Measurements from ENCODE around the gene IGFBPL1. TPM values are rescaled to one million over a fixed set of nuclear protein-coding genes. Genes with fewer than 3 reads are reported as not detected.

The IGFBPL1 gene
- total RNA-seq, 1 experiment from 2014 or later: 37.9 TPM

GRCh38 chr9:38451162-38451561 is 26.9 kb upstream of the IGFBPL1 start:
- H3K27me3 Mint-ChIP-seq (ENCODE audit: low read depth): peaks cover 10% of the 10 kb centered on the region
- Histone ChIP-seq H3K4ac (ENCODE audit: low read depth, low read length) (no peak overlapping the region), H3K9ac (ENCODE audit: extremely low read depth, insufficient read length, low read length) (no peak overlapping the region), H2BK5ac (ENCODE audit: insufficient read length, low read length) (no peak overlapping the region), H2BK12ac (ENCODE audit: insufficient read length, low read depth, low read length) (no peak overlapping the region), H4K5ac (ENCODE audit: insufficient read length, low read depth, low read length) (no peak overlapping the region), H4K91ac (ENCODE audit: insufficient read length, low read depth, low read length) (no peak overlapping the region), H3K79me2 (ENCODE audit: insufficient read depth, low read length) (no peaks in the 10 kb centered on the region), H3K9me3 (ENCODE audit: control insufficient read depth, low read depth, low read length) (no peaks in the 10 kb centered on the region), H3K23me2 (ENCODE audit: insufficient read length, low read depth, low read length, poor library complexity, severe bottlenecking) (no peaks in the 10 kb centered on the region), H3K18ac (ENCODE audit: insufficient read length, low read depth, low read length) (no peak overlapping the region), H2BK15ac (ENCODE audit: low read depth, low read length) (no peak overlapping the region), H4K8ac (replicated peaks; ENCODE audit: insufficient read length, low read depth, low read length) (no peak overlapping the region), H2AFZ (ENCODE audit: low read length) (no peak overlapping the region), H3K79me1 (ENCODE audit: insufficient read depth, low read depth, low read length, poor library complexity, severe bottlenecking) (no peaks in the 10 kb centered on the region), H2BK120ac (ENCODE audit: low read depth, low read length, poor library complexity, severe bottlenecking) (no peak overlapping the region), H3K14ac (ENCODE audit: insufficient read depth, low read length) (no peak overlapping the region), H3K56ac (ENCODE audit: insufficient read length, low read depth, low read length) (no peak overlapping the region), H2AK5ac (ENCODE audit: insufficient read length, low read length) (no peak overlapping the region), H3K4me2 (ENCODE audit: insufficient read depth, insufficient read length, low read length) (no peak overlapping the region), H3K27me3 (ENCODE audit: insufficient read depth, low read length) (no peaks in the 10 kb centered on the region), H3K4me1 (ENCODE audit: insufficient read depth, low read length) (no peaks in the 10 kb centered on the region), H3T11ph (ENCODE audit: low read length) (no peak overlapping the region), H3K27ac (ENCODE audit: insufficient read length, low read depth, low read length) (no peak overlapping the region), H4K20me1 (ENCODE audit: control insufficient read depth, insufficient read depth, insufficient read length) (no peaks in the 10 kb centered on the region), H3K23ac (ENCODE audit: insufficient read length, low read depth, low read length) (no peak overlapping the region), H2BK20ac (ENCODE audit: low read depth, low read length, poor library complexity, severe bottlenecking) (no peak overlapping the region)
- no peak for TF ChIP-seq CTCF (conservative IDR thresholded peaks at IDR 0.05)
- H3K27ac Mint-ChIP-seq: no peak overlapping the region
- no peak for DNase-seq
- H3K9me3 Mint-ChIP-seq: peaks cover 14 to 17% of the 10 kb centered on the region in 2 experiments
- peaks cover 0 to 17% (median 0%) of the 10 kb centered on the region in 3 experiments; a peak in 2 of 7 replicates for H3K36me3 Mint-ChIP-seq (ENCODE audit: insufficient read depth in 1 of 3, low read depth in 3 of 3)
- peaks cover 0 to 3% of the 10 kb centered on the region in 2 experiments; a peak in 1 of 4 replicates for H3K4me1 Mint-ChIP-seq
- no peak overlapping the region for H3K4me3 Mint-ChIP-seq
